Testis (tissue), 3 donors: ENCODE measurements around the gene NOL4L. TPM values are rescaled to one million over a fixed set of nuclear protein-coding genes. Genes with fewer than 3 reads are reported as not detected.

Experiments
- DNase-seq: peaks from one replicate; pipeline ENCODE4 v3.0.0-alpha.2; 2019
- H3K27ac ChIP-seq, 2 donors: fragments of 200-600 bp; sonication (generic); one replicate each; pipeline ENCODE4 v1.5.1; 2019
- H3K27me3 ChIP-seq: fragments of 200-600 bp; sonication (generic); one replicate; pipeline ENCODE4 v1.5.1; 2019
- H3K36me3 ChIP-seq: fragments of 200-600 bp; sonication (generic); one replicate; pipeline ENCODE4 v1.5.1; 2017; ENCODE audit warnings: low read depth; ENCODE audit errors: missing control alignments
- H3K4me1 ChIP-seq: fragments of 200-600 bp; sonication (generic); one replicate; pipeline ENCODE4 v1.5.1; 2019
- H3K4me3 ChIP-seq, 2 donors: fragments of 200-600 bp; sonication (generic); one replicate each; pipeline ENCODE4 v1.5.1; 2017 to 2019
- H3K9me3 ChIP-seq: fragments of 200-600 bp; sonication (generic); one replicate; pipeline ENCODE4 v1.5.1; 2017
- POLR2A ChIP-seq: fragments of 450-650 bp; IDR thresholded peaks from one replicate; pipeline ENCODE4 v1.6.1; 2017; ENCODE audit warnings: antibody characterized with exemption, mild to moderate bottlenecking, moderate library complexity
- WGBS, 2 donors: methylation state at CpG; one replicate each; pipeline ENCODE4 v1.1.5; 2018; 5-methylcytosine and 5-hydroxymethylcytosine counted together
- intact Hi-C: fragments of 100-400 bp; cut with DNase I; formaldehyde crosslinking; loops from one replicate; pipeline ENCODE4 v1.15.1; 2023; ENCODE audit warnings: low total_unique reads
- polyA plus RNA-seq: library from polyadenylated mRNA; stranded (reverse); fragments of 350-450 nt; fragmentation: Illumina TruSeq; extraction: RNeasy Lipid Tissue Mini Kit (QIAGEN cat#74804); gene quantifications from one replicate; pipeline ENCODE4 v1.2.3, GENCODE V29; 2014; ENCODE audit warnings: low read depth, low replicate concordance; ENCODE audit not compliant: insufficient read depth
- total RNA-seq, 2 donors: library from RNA; depleted of rRNA; stranded (reverse); fragments of >200 nt; gene quantifications; one replicate each; pipeline ENCODE4 v1.2.3, GENCODE V29; 2016
- TF ChIP-seq, protein P1 (sequence below), 3 experiments: fragments of 450-650 bp in 2 of 3; fragments of 200-600 bp in 1 of 3; sonication (generic) in 1 of 3; IDR thresholded peaks; one replicate each; pipeline ENCODE4 v1.5.1; 2016 to 2019; ENCODE audit warnings: antibody characterized with exemption in 3 of 3, mild to moderate bottlenecking in 2 of 3, moderate library complexity in 1 of 3

Gene NOL4L
- total and polyA plus RNA-seq, 3 donors from 2014 or later, result 100.0 to 129 (median 115) TPM

GRCh38 chr20:32395066-32395465 lies 190.1 kb downstream of the NOL4L start:
- 88 to 91% methylated on average over 3 of the region's 3 CpGs for WGBS, 2 donors
- H3K4me3 ChIP-seq, result no peak overlapping the region
- DNase-seq, result no peak
- H3K36me3 ChIP-seq, result no peaks in the 10 kb centered on the region
- no peaks in the 10 kb centered on the region for H3K27me3 ChIP-seq
- H3K9me3 ChIP-seq, result no peaks in the 10 kb centered on the region
- H3K27ac ChIP-seq, result no peak overlapping the region
- H3K4me1 ChIP-seq, result no peaks in the 10 kb centered on the region
- TF ChIP-seq POLR2A, result no peak
- TF ChIP-seq, protein P1, sequence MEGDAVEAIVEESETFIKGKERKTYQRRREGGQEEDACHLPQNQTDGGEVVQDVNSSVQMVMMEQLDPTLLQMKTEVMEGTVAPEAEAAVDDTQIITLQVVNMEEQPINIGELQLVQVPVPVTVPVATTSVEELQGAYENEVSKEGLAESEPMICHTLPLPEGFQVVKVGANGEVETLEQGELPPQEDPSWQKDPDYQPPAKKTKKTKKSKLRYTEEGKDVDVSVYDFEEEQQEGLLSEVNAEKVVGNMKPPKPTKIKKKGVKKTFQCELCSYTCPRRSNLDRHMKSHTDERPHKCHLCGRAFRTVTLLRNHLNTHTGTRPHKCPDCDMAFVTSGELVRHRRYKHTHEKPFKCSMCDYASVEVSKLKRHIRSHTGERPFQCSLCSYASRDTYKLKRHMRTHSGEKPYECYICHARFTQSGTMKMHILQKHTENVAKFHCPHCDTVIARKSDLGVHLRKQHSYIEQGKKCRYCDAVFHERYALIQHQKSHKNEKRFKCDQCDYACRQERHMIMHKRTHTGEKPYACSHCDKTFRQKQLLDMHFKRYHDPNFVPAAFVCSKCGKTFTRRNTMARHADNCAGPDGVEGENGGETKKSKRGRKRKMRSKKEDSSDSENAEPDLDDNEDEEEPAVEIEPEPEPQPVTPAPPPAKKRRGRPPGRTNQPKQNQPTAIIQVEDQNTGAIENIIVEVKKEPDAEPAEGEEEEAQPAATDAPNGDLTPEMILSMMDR (IDR thresholded peaks at IDR 0.05), result no peak
- intact Hi-C loops, result no loop called here

Other genes with a start within 250 kb of the NOL4L start
- 100 to 1,000 TPM; 125 to 161 TPM for gene ASXL1, start 227.0 kb downstream of the NOL4L start, total RNA-seq
- 101 TPM for gene ASXL1, start 227.0 kb downstream of the NOL4L start, polyA plus RNA-seq
- gene C20orf203, start 88.6 kb upstream of the NOL4L start, total RNA-seq, result under 1 TPM; 0.47 to 0.74 TPM
- 0.16 TPM for gene C20orf203, start 88.6 kb upstream of the NOL4L start, polyA plus RNA-seq
- gene COMMD7, start 158.1 kb upstream of the NOL4L start, total RNA-seq, result 10 to 100 TPM; 18.0 to 21.8 TPM
- gene COMMD7, start 158.1 kb upstream of the NOL4L start, polyA plus RNA-seq, result 26.0 TPM
- gene DNMT3B, start 177.1 kb upstream of the NOL4L start, total RNA-seq, result 10 to 100 TPM; 20.6 to 22.0 TPM
- 8.1 TPM for gene DNMT3B, start 177.1 kb upstream of the NOL4L start, polyA plus RNA-seq
- gene MAPRE1, start 234.6 kb upstream of the NOL4L start, total RNA-seq, result 100 to 1,000 TPM; 127 to 134 TPM
- gene MAPRE1, start 234.6 kb upstream of the NOL4L start, polyA plus RNA-seq, result 114 TPM